ENCODE measurements around the gene DERL3. TPM values are rescaled to one million over a fixed set of nuclear protein-coding genes. Genes with fewer than 3 reads are reported as not detected.

DERL3 gene
- total RNA-seq, 4 donors from 2014 or later = not detected

DNA sequence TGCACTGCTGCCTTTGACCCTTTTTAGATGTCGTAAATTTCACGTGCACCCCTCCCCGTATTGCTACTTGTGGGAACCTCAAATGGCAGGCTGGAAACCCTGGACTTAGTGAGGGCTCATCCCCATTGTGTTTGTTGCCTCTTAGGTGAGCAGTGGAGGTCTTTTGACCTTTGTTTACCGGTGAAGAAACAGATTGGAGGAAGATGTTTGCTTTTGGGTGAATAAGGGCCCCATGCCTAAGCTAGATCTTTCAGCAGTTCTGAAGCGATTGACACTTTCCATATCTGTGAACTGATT lies 51.3 kb downstream of the DERL3 start:
- H3K27me3 ChIP-seq = no peaks in the 10 kb centered on the region
- DNase-seq (ENCODE audit: extremely low spot score) = no peak
- no peaks in the 10 kb centered on the region for H3K9me3 ChIP-seq
- peak overlapping the region; percentile 78 to 96 (median 91) for H3K4me3 ChIP-seq
- H3K27ac ChIP-seq (replicated peaks in 1 of 4) = peak overlapping the region; percentile 95 to 100 (median 99)
- peaks cover 2 to 16% (median 8%) of the 10 kb centered on the region in 4 donors for H3K36me3 ChIP-seq
- 2% methylated on average over 5 of the region's 5 CpGs for WGBS
- no peak for TF ChIP-seq POLR2A (IDR thresholded peaks at IDR 0.05; ENCODE audit: low read depth)
- no peak for TF ChIP-seq EP300 (IDR thresholded peaks at IDR 0.05)
- TF ChIP-seq POLR2AphosphoS5 (IDR thresholded peaks at IDR 0.05) = no peak
- TF ChIP-seq, protein P1, sequence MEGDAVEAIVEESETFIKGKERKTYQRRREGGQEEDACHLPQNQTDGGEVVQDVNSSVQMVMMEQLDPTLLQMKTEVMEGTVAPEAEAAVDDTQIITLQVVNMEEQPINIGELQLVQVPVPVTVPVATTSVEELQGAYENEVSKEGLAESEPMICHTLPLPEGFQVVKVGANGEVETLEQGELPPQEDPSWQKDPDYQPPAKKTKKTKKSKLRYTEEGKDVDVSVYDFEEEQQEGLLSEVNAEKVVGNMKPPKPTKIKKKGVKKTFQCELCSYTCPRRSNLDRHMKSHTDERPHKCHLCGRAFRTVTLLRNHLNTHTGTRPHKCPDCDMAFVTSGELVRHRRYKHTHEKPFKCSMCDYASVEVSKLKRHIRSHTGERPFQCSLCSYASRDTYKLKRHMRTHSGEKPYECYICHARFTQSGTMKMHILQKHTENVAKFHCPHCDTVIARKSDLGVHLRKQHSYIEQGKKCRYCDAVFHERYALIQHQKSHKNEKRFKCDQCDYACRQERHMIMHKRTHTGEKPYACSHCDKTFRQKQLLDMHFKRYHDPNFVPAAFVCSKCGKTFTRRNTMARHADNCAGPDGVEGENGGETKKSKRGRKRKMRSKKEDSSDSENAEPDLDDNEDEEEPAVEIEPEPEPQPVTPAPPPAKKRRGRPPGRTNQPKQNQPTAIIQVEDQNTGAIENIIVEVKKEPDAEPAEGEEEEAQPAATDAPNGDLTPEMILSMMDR (IDR thresholded peaks at IDR 0.05) = no peak
- intact Hi-C loops (cut with DNase I) = loop anchor here (2.0 kb wide), 1 partner anchor 19 kb away; no protein-coding TSS in a partner anchor
- peaks cover 31 to 68% (median 59%) of the 10 kb centered on the region in 4 donors for H3K4me1 ChIP-seq

DNA sequence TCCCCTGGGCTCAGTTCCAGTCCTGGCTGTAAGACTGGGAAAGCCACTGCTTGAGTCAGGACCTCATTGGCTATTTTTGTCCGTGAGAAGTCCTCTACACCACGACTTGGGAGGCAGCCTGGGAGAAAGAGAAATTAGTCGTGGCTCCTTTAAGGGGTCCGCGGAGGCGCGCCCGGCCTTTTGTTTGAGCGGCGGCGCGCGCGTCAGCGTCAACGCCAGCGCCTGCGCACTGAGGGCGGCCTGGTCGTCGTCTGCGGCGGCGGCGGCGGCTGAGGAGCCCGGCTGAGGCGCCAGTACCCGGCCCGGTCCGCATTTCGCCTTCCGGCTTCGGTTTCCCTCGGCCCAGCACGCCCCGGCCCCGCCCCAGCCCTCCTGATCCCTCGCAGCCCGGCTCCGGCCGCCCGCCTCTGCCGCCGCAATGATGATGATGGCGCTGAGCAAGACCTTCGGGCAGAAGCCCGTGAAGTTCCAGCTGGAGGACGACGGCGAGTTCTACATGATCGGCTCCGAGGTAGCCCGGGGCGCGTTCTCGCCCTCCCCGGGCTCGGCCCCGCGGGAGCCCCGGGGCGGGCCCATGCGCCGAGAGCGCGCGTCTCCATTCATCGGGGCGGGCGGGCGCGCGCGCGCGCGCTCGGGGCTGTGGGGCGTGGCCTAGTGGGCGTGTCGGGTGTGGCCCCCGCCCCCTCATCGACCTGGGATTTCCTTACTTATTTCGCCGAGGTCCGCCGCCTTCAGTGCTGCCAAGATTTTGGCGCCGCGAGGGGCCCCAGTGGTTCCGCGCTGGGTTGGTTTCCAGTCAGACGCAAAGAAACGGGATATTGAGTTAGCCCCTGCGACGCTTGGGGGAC lies 51.8 kb downstream of the DERL3 start, which contains the start of gene SMARCB1:
SMARCB1 (plus strand) TSS at position 215 of the 848 bp plus-strand sequence; CDS start at position 419, 204 bp downstream.
- intact Hi-C loops (cut with DNase I) = loop anchor here (2.0 kb wide), 1 partner anchor 18 kb away; no protein-coding TSS in a partner anchor
- TF ChIP-seq POLR2A (IDR thresholded peaks at IDR 0.05; ENCODE audit: low read depth) (peak; percentile 71), EP300 (IDR thresholded peaks at IDR 0.05) (no peak), POLR2AphosphoS5 (IDR thresholded peaks at IDR 0.05) (peak; percentile 82 to 84)
- TF ChIP-seq, protein P1 (IDR thresholded peaks at IDR 0.05) = peak in 1 of 3 experiments; percentile 26
- H3K4me1 ChIP-seq = peaks cover 31 to 64% (median 58%) of the 10 kb centered on the region in 4 donors
- H3K4me3 ChIP-seq = peak within 1 kb of the TSS; percentile 78 to 96 (median 91)
- peak; percentile 96 for DNase-seq (ENCODE audit: extremely low spot score)
- WGBS = under 1% methylated on average over 49 of the region's 97 CpGs
- H3K27me3 ChIP-seq = no peaks in the 10 kb centered on the region
- H3K27ac ChIP-seq (replicated peaks in 1 of 4) = peak within 1 kb of the TSS; percentile 95 to 100 (median 99)
- H3K9me3 ChIP-seq = no peaks in the 10 kb centered on the region
- H3K36me3 ChIP-seq = peaks cover 0 to 14% (median 4%) of the 10 kb centered on the region in 4 donors

GRCh38 chr22:23786261-23786710 lies 52.5 kb downstream of the DERL3 start:
- 30% methylated on average over 9 of the region's 9 CpGs for WGBS
- Histone ChIP-seq H3K4me1 (peaks cover 28 to 63% (median 59%) of the 10 kb centered on the region in 4 donors), H3K36me3 (peaks cover 0 to 14% (median 1%) of the 10 kb centered on the region in 4 donors), H3K27ac (replicated peaks in 1 of 4) (peak overlapping the region; percentile 95 to 100 (median 99)), H3K27me3 (no peaks in the 10 kb centered on the region), H3K4me3 (peak overlapping the region; percentile 78 to 96 (median 91)), H3K9me3 (no peaks in the 10 kb centered on the region)
- TF ChIP-seq POLR2AphosphoS5 (IDR thresholded peaks at IDR 0.05) = no peak
- TF ChIP-seq POLR2A (IDR thresholded peaks at IDR 0.05; ENCODE audit: low read depth) = no peak
- no peak for TF ChIP-seq EP300 (IDR thresholded peaks at IDR 0.05)
- TF ChIP-seq, protein P1 (IDR thresholded peaks at IDR 0.05) = no peak
- intact Hi-C loops (cut with DNase I) = loop anchor here (2.0 kb wide), 1 partner anchor 17 kb away; no protein-coding TSS in a partner anchor
- DNase-seq (ENCODE audit: extremely low spot score) = no peak

Small RNAs within 50 kb of the gene (small RNA-seq; reads per million reads assigned to genes)
- 0 reads per million in 3 donors for gene RN7SL268P

Other genes starting within 250 kb of the DERL3 start
- gene DRICH1, start 206.7 kb downstream of the DERL3 start, total RNA-seq = under 1 TPM in 1 of 4 donors, not detected in 3; 0.33 TPM
- gene RGL4, start 148.0 kb downstream of the DERL3 start, total RNA-seq = under 1 TPM in 2 of 4 donors, not detected in 2; 0.11 to 0.50 TPM
- gene ZNF70, start 87.9 kb downstream of the DERL3 start, total RNA-seq = 1 to 10 TPM; 3.1 to 6.5 (median 5.4) TPM
- not detected for gene VPREB3, start 84.6 kb downstream of the DERL3 start, total RNA-seq
- gene C22orf15, start 76.0 kb downstream of the DERL3 start, total RNA-seq = under 1 TPM in 1 of 4 donors, not detected in 3; 0.58 TPM
- gene CHCHD10, start 71.0 kb downstream of the DERL3 start, total RNA-seq = 10 to 100 TPM; 22.9 to 97.7 (median 44.6) TPM
- 1 to 10 TPM; 2.8 to 6.5 (median 5.4) TPM for gene MMP11, start 66.2 kb downstream of the DERL3 start, total RNA-seq
- gene SMARCB1, start 52.0 kb downstream of the DERL3 start, total RNA-seq = 10 to 100 TPM; 28.8 to 55.6 (median 34.9) TPM
- gene SLC2A11, start 18.9 kb upstream of the DERL3 start, total RNA-seq = 10 to 100 TPM; 11.6 to 17.4 (median 15.3) TPM
- 100 to 1,000 TPM; 158 to 372 (median 263) TPM for gene MIF, start 55.4 kb upstream of the DERL3 start, total RNA-seq
- gene GSTT2B, start 122.2 kb upstream of the DERL3 start, total RNA-seq = 1 to 10 TPM in 3 of 4 donors, not detected in 1; 3.4 to 9.9 (median 7.5) TPM
- gene DDTL, start 127.9 kb upstream of the DERL3 start, total RNA-seq = 1 to 10 TPM in 2 of 4 donors, under 1 TPM in 1, not detected in 1; 0.91 to 3.2 (median 2.2) TPM
- 100 to 1,000 TPM; 107 to 184 (median 153) TPM for gene DDT, start 135.4 kb upstream of the DERL3 start, total RNA-seq
- gene GSTT2, start 141.1 kb upstream of the DERL3 start, total RNA-seq = 1 to 10 TPM in 2 of 4 donors, not detected in 2; 1.1 to 1.5 TPM
- gene GSTT4, start 166.4 kb upstream of the DERL3 start, total RNA-seq = not detected
- 10 to 100 TPM; 30.0 to 78.5 (median 49.2) TPM for gene CABIN1, start 172.3 kb upstream of the DERL3 start, total RNA-seq